Regular cardiac myocyte (primary cell): Measurements from ENCODE around the gene PER2. TPM values are rescaled to one million over a fixed set of nuclear protein-coding genes. Genes with fewer than 3 reads are reported as not detected.

ENCODE experiments used
- total RNA-seq: library from RNA; depleted of rRNA; stranded (reverse); fragments of >200 nt; gene quantifications from 2 replicates; pipeline ENCODE4 v1.2.3, GENCODE V29; 2014

Gene PER2
- 1.3 and 2.3 TPM in 2 replicates for total RNA-seq

GRCh38 chr2:238287737-238288649 is at the start of gene PER2:
PER2 (minus strand) TSS chr2:238288610; CDS start chr2:238277936, 10,674 bp downstream.

GRCh38 chr2:238320246-238320647 is 31.8 kb upstream of the PER2 start, which contains the start of gene TRAF3IP1:
TRAF3IP1 (plus strand) TSS chr2:238320518; CDS start chr2:238320663, 145 bp downstream.

GRCh38 chr2:238239863-238240756 is 48.3 kb downstream of the PER2 start, which contains the start of gene HES6:
HES6 (minus strand) TSS chr2:238240038; CDS start chr2:238239905, 133 bp downstream.

GRCh38 chr2:238203094-238203972 is 85.1 kb downstream of the PER2 start, which contains the start of gene ILKAP:
ILKAP (minus strand) TSS chr2:238203695; CDS start chr2:238203553, 142 bp downstream.

Other genes starting within 250 kb of the PER2 start
- 8.5 and 28.0 TPM in 2 replicates for gene SCLY, start 227.6 kb downstream of the PER2 start, total RNA-seq
- gene ESPNL, start 188.3 kb downstream of the PER2 start, total RNA-seq = 0.58 and 5.4 TPM in 2 replicates
- 1.7 and 9.9 TPM in 2 replicates for gene KLHL30, start 149.9 kb downstream of the PER2 start, total RNA-seq
- 1.2 and 2.8 TPM in 2 replicates for gene ERFE, start 129.6 kb downstream of the PER2 start, total RNA-seq
- 18.0 and 35.9 TPM in 2 replicates for gene ILKAP, start 84.9 kb downstream of the PER2 start, total RNA-seq
- gene HES6, start 48.6 kb downstream of the PER2 start, total RNA-seq = 0.56 and 1.3 TPM in 2 replicates
- gene TRAF3IP1, start 31.9 kb upstream of the PER2 start, total RNA-seq = 5.9 and 8.4 TPM in 2 replicates
- 27.1 and 46.0 TPM in 2 replicates for gene ASB1, start 138.3 kb upstream of the PER2 start, total RNA-seq